Subcutaneous abdominal adipose tissue (tissue), 5 donors: ENCODE data around the gene CUX1.

Source experiments
- H3K27ac ChIP-seq: one replicate; pipeline ENCODE4 v1.7.0; 2013; ENCODE audit warnings: low read depth, mild to moderate bottlenecking, inconsistent platforms, low read length, moderate library complexity
- H3K27me3 ChIP-seq, 5 donors: one replicate each; pipeline ENCODE4 v1.7.0; 2013; ENCODE audit warnings: low read length in 5 of 5, inconsistent platforms in 1 of 5; ENCODE audit not compliant: control insufficient read depth in 5 of 5, insufficient read depth in 4 of 5
- H3K36me3 ChIP-seq, 5 donors: one replicate each; pipeline ENCODE4 v1.7.0; 2013; ENCODE audit warnings: low read length in 5 of 5; ENCODE audit not compliant: control insufficient read depth in 5 of 5, insufficient read depth in 5 of 5
- H3K4me1 ChIP-seq, 5 donors: one replicate each; pipeline ENCODE4 v1.7.0; 2013; ENCODE audit warnings: low read length in 5 of 5, mild to moderate bottlenecking in 3 of 5, moderate library complexity in 1 of 5; ENCODE audit not compliant: control insufficient read depth in 5 of 5, insufficient read depth in 5 of 5
- H3K4me3 ChIP-seq, 5 donors: one replicate each; pipeline ENCODE4 v1.7.0; 2013; ENCODE audit warnings: low read length in 5 of 5, low read depth in 1 of 5
- H3K9ac ChIP-seq, 5 donors: one replicate each; pipeline ENCODE4 v1.7.0; 2013; ENCODE audit warnings: low read length in 5 of 5, mild to moderate bottlenecking in 4 of 5, moderate library complexity in 3 of 5
- H3K9me3 ChIP-seq, 5 donors: one replicate each; pipeline ENCODE4 v1.7.0; 2013; ENCODE audit warnings: low read length in 5 of 5; ENCODE audit not compliant: control insufficient read depth in 5 of 5
- donor health status: healthy.
- donor health status: healthy.
- donor health status: healthy.
- donor health status: healthy.
- donor health status: healthy.

The CUX1 gene

GRCh38 chr7:102099474-102099873 is 282.0 kb downstream of the CUX1 start:
- H3K4me3 ChIP-seq = no peak overlapping the region
- no peak overlapping the region for H3K27ac ChIP-seq
- H3K9me3 ChIP-seq = no peaks in the 10 kb centered on the region
- H3K27me3 ChIP-seq = no peaks in the 10 kb centered on the region
- peaks cover 6 to 42% (median 32%) of the 10 kb centered on the region in 5 donors for H3K36me3 ChIP-seq
- H3K9ac ChIP-seq = no peak overlapping the region
- no peaks in the 10 kb centered on the region for H3K4me1 ChIP-seq

GRCh38 chr7:102101111-102101551 is 283.7 kb downstream of the CUX1 start:
- Histone ChIP-seq H3K36me3 (peaks cover 9 to 48% (median 38%) of the 10 kb centered on the region in 5 donors), H3K9me3 (no peaks in the 10 kb centered on the region)

GRCh38 chr7:102101926-102102325 is 284.5 kb downstream of the CUX1 start:
- Histone ChIP-seq H3K36me3 (peaks cover 9 to 55% (median 44%) of the 10 kb centered on the region in 5 donors), H3K9ac (no peak overlapping the region), H3K27ac (no peak overlapping the region), H3K9me3 (no peaks in the 10 kb centered on the region), H3K4me3 (no peak overlapping the region), H3K27me3 (no peaks in the 10 kb centered on the region), H3K4me1 (no peaks in the 10 kb centered on the region)

More at GRCh38 chr7:102101111-102101551, 283.7 kb downstream of the CUX1 start:
- Histone ChIP-seq H3K4me3 (no peak overlapping the region), H3K27ac (no peak overlapping the region), H3K27me3 (no peaks in the 10 kb centered on the region), H3K9ac (no peak overlapping the region), H3K4me1 (no peaks in the 10 kb centered on the region)

- H3K27ac ChIP-seq = no peak overlapping the region
- H3K27me3 ChIP-seq = no peaks in the 10 kb centered on the region
- no peaks in the 10 kb centered on the region for H3K9me3 ChIP-seq
- H3K9ac ChIP-seq = no peak overlapping the region
- H3K4me3 ChIP-seq = no peak overlapping the region
- peaks cover 9 to 55% (median 41%) of the 10 kb centered on the region in 5 donors for H3K36me3 ChIP-seq
- H3K4me1 ChIP-seq = no peaks in the 10 kb centered on the region
Measured at GRCh38 chr7:102103027-102103372, 285.6 kb downstream of the CUX1 start.

GRCh38 chr7:102104245-102104644 is 286.8 kb downstream of the CUX1 start:
- Histone ChIP-seq H3K4me1 (no peaks in the 10 kb centered on the region), H3K4me3 (no peak overlapping the region), H3K9ac (no peak overlapping the region), H3K27me3 (no peaks in the 10 kb centered on the region), H3K9me3 (no peaks in the 10 kb centered on the region), H3K36me3 (peaks cover 9 to 51% (median 37%) of the 10 kb centered on the region in 5 donors), H3K27ac (no peak overlapping the region)

GRCh38 chr7:102106625-102107024 is 289.2 kb downstream of the CUX1 start:
- H3K9ac ChIP-seq = no peak overlapping the region
- no peak overlapping the region for H3K27ac ChIP-seq
- H3K27me3 ChIP-seq = no peaks in the 10 kb centered on the region
- H3K9me3 ChIP-seq = no peaks in the 10 kb centered on the region
- no peaks in the 10 kb centered on the region for H3K4me1 ChIP-seq
- H3K4me3 ChIP-seq = no peak overlapping the region
- H3K36me3 ChIP-seq = peaks cover 15 to 48% (median 32%) of the 10 kb centered on the region in 5 donors

- Histone ChIP-seq H3K27ac (no peak overlapping the region), H3K36me3 (peaks cover 15 to 41% (median 30%) of the 10 kb centered on the region in 5 donors), H3K9me3 (no peaks in the 10 kb centered on the region), H3K4me3 (no peak overlapping the region), H3K9ac (no peak overlapping the region), H3K27me3 (no peaks in the 10 kb centered on the region), H3K4me1 (no peaks in the 10 kb centered on the region)
Measured at GRCh38 chr7:102107474-102108104, 290.2 kb downstream of the CUX1 start.

- Histone ChIP-seq H3K27ac (no peak overlapping the region), H3K4me3 (no peak overlapping the region), H3K9me3 (no peaks in the 10 kb centered on the region), H3K27me3 (no peaks in the 10 kb centered on the region), H3K9ac (no peak overlapping the region), H3K36me3 (peaks cover 10 to 48% (median 38%) of the 10 kb centered on the region in 5 donors), H3K4me1 (no peaks in the 10 kb centered on the region)
Measured at GRCh38 chr7:102111061-102112041, 293.9 kb downstream of the CUX1 start.

GRCh38 chr7:102115181-102115580 is 297.8 kb downstream of the CUX1 start:
- no peak overlapping the region for H3K4me3 ChIP-seq
- H3K27ac ChIP-seq = no peak overlapping the region
- H3K4me1 ChIP-seq = no peaks in the 10 kb centered on the region
- H3K9ac ChIP-seq = no peak overlapping the region
- H3K27me3 ChIP-seq = no peaks in the 10 kb centered on the region
- H3K9me3 ChIP-seq = no peaks in the 10 kb centered on the region
- H3K36me3 ChIP-seq = peaks cover 8 to 52% (median 28%) of the 10 kb centered on the region in 5 donors

GRCh38 chr7:102115931-102116330 is 298.5 kb downstream of the CUX1 start:
- Histone ChIP-seq H3K4me1 (no peaks in the 10 kb centered on the region), H3K9ac (no peak overlapping the region), H3K4me3 (no peak overlapping the region), H3K27me3 (no peaks in the 10 kb centered on the region), H3K9me3 (no peaks in the 10 kb centered on the region), H3K36me3 (peaks cover 4 to 52% (median 28%) of the 10 kb centered on the region in 5 donors), H3K27ac (no peak overlapping the region)
